Measurements from ENCODE around the gene RABEPK.
"Not testable (repeated sequence)": the region's sequence is repeated elsewhere in the genome, so short reads cannot be mapped to it uniquely, and the experiment has no call there.

RABEPK gene

DNA sequence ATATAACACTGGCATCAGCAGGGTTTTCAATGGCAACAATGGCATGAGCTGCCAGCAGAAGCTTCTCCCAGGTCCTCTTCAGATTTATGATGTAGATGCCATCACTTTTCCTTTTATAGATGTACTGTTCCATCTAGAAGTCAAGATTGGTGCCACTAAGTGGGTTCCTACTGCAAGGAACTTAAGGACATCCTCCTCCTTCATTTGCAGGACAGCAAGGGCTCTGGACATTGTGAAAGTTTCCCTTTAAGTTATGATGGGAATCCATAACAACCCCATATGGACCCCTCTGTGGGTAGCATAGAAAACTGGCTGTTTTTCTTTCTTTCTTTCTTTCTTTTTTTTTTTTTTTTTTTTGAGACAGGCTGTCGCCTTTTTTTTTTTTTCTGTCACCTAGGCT is 4.8 kb upstream of the RABEPK start:
- DNase-seq (ENCODE audit: low read depth), result not testable (repeated sequence)

DNA sequence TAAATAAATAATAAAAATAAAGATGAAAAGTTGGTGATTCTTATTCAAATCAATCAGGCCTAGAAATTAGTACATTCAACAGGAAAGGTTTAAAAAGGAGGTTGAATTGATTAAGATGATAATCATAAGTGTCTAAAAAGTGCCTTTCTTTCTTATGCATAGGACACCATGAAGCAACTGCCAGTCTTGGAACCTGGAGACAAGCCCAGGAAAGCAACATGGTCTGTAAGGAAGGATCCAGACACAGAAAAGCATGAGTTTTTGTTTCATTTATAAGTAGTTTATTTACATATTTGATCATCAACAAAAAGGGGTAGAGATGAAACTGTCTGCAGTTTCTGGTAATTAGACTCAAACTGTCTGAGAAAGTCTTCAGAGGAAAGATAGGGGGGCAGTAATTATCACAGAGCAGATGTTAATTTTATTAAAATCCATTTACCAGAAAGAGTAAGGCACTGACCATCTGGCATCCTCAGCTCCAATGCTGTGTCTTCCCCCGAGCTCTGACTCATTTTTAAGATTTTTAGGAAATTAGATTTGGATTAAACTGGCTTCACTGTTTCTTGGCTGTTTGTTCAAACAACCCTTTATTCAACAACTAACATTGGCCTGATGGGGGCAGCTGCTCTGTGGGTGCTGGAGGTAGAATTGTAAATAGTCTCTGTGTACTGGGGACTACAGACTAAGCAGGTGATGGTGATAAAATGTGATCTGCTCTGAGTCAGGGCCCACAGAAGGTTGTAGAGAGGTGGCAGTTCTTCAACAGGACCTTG is 2.7 kb downstream of the RABEPK start:
- peak; percentile 5 for DNase-seq (ENCODE audit: low read depth)

DNA sequence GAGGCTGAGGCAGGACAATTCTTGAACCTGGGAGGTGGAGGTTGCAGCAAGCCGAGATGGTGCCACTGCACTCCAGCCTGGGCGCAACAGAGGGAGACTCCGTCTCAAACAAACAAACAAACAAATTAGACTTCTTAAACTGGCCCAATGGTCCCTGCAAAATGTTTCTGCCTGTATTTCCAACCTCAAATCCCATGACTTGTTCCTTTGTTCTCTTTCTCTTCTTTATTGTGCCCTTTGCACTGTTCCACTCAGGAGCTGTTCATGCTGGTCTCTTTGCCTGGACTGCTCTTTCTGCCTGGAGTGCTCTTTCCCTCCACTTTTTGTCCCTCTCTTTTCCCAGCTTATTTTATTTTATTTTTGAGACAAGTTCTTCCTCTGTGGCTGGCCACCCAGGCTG is 4.1 kb downstream of the RABEPK start:
- no peak for DNase-seq (ENCODE audit: low read depth)

DNA sequence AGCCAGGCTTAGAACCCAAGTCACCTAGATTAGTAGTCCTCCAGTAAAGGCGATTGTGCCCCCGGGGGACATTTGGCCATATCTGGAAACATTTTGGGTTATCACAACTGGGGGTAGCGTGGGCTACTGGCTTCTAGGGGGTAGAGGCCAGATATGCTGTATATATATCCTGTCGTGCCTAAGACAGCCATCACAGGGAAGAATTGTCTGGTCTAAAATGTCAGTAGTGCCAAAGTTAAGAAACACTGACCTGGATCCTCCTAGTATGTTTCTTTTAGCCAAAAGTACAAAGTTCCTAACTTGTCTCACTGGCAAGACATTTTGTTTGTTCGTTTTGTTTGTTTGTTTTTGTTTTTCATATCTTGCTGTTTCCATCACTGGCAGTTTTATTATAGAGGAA is 13.8 kb downstream of the RABEPK start:
- no peak for DNase-seq (ENCODE audit: low read depth)

DNA sequence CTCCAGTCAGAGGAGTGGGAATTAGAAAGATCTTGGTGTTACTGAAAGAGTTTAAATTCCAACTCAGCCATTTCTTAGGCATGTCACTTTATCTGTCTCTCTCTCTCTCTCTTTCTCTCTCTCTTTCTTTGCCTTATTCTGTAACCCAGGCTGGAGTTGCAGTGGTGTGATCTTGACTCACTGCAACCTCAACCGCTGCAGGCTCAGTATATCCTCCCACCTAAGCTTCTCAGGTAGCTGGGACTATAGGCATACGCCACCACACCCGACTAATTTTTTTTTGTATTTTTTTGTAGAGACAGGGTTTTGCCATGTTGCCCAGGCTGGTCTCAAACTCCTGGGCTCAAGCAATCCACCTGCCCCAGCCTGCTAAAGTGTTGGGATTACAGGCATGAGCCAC is 18.3 kb downstream of the RABEPK start:
- no peak for DNase-seq (ENCODE audit: low read depth)

DNA sequence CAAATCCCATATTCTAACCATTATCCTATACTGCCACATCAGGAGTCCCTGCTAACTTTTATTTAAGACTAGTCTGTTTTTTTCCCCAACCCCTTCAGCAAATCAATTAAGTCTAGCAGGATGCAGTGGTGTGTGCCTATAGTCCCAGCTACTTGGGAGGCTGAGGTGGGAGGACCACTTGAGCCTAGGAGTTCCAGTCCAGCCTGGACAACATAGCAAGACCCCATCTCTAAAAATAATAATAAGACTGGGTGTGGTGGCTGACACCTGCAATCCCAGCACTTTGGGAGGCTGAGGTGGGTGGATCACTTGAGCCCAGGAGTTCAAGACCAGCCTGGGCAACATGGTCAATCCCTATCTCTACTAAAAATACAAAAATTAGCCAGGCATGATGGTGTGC is 24.5 kb downstream of the RABEPK start:
- DNase-seq (ENCODE audit: low read depth), result not testable (repeated sequence)

DNA sequence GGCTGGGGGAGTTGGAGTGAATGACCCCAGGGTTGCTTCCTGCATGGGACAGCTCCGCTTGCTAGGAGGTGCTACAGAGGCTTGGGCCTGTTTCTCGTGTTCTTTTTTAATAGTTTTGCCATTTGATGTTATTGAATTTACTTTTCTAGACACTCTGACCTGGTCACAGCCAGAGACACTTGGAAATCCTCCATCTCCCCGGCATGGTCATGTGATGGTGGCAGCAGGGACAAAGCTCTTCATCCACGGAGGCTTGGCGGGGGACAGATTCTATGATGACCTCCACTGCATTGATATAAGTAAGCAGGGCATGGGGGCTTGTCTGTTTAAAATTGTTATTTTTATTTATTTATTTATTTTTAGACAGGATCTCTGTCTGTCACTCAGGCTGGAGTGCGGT is 27.4 kb downstream of the RABEPK start:
- no peak for DNase-seq (ENCODE audit: low read depth)

DNA sequence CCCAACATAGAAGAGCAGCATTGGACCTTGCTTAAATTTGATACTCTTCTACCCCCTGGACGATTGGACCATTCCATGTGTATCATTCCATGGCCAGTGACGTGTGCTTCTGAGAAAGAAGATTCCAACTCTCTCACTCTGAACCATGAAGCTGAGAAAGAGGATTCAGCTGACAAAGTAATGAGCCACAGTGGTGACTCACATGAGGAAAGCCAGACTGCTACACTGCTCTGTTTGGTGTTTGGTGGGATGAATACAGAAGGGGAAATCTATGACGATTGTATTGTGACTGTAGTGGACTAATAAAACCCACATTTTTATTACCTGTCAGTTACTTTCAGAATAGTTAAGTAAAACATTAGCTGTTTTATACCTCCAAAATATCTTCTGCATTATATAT is 33.3 kb downstream of the RABEPK start:
- DNase-seq (ENCODE audit: low read depth), result peak; percentile 99

DNA sequence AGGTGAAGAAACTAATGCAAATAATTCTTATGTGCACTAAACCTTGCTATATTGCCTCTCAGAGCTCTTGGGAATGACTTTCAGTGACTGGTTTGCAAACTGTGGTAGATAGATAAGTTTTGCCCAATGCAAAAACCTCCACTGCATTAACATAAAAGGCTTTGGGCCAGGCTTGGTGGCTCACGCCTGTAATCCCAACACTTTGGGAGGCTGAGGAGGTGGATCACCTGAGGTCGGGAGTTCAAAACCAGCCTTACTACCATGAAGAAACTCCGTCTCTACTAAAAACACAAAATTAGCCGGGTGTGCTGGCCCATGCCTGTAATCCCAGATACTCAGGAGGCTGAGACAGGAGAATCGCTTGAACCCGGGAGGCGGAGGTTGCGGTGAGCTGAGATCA is 33.8 kb downstream of the RABEPK start:
- DNase-seq (ENCODE audit: low read depth), result not testable (repeated sequence)

DNA sequence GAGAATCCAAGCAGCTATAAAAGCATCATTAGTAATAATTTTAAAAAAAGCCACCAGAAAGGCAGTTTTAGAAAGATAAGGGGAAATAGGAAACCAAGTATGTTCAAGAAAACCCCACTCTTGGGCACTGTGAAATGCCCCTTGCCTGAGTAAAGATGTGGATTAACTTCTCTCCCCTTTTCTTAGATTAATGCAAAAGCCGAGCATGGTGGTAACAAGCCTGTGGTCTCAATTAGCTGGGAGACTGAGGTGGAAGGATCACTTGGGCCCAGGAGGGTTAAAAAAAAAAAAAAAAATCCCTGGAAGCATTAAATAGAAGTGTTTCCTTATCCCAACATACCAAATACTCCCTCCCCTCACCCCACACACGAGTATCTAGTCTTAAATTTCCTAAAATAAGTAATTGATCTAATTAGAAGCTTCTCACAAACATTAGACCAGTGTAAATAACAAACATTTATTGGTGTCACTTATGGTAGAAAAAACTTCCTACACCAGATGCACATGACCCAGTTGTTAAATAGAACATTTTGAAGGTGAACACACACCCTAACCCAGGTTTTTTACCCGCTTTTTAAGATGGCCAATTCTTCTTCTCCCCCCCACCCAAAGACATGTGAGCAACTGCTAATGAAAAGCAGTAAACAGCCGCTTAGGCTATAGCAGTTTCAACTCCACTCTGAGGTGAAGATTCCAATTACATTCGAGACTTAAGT is 35.6 kb downstream of the RABEPK start:
- DNase-seq (ENCODE audit: low read depth), result no peak

DNA sequence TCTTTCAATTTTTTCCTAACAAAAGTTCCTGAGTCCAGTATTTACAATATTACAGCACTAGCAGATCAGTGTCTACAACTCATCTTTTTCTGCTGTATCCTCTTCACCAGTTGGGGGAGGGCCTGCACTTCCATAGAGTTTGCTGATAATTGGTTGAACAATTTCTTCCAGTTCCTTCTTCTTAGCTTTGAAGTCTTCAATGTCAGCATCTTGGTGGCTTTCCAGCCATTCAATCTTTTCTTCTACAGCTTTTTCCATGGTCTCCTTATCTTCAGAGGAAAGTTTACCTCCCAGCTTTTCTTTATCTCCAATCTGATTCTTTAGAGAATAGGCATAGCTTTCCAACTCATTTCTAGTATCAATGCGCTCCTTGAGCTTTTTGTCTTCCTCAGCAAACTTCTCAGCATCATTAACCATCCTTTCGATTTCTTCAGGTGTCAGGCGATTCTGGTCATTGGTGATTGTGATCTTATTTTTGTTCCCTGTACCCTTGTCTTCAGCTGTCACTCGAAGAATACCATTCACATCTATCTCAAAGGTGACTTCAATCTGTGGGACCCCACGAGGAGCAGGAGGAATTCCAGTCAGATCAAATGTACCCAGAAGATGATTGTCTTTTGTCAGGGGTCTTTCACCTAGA is 36.3 kb downstream of the RABEPK start:
- DNase-seq (ENCODE audit: low read depth), result peak; percentile 31

DNA sequence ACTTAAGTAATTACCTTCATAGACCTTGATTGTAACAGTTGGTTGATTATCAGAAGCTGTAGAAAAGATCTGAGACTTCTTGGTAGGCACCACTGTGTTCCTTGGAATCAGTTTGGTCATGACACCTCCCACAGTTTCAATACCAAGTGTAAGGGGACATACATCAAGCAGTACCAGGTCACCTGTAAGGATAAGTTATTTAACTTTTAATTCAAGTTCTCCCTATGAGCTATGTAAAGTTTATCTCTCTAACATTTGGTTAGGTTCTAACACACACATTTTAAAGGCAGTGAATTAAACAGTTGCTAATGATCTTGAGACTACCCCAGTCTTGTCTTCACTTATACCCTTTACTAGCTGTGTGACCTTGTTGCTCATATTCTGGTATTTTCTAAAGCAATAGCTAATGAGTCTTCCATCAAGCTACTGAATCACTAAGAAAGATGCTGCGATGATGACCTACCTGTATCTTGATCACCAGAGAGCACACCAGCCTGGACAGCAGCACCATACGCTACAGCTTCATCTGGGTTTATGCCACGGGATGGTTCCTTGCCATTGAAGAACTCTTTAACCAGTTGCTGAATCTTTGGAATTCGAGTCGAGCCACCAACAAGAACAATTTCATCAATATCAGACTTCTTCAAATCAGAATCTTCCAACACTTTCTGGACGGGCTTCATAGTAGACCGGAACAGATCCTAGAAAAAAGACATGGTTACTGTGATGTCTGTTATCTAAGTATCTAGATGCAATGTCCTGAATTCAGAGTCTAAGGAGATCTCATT is 38.0 kb downstream of the RABEPK start:
- no peak for DNase-seq (ENCODE audit: low read depth)

DNA sequence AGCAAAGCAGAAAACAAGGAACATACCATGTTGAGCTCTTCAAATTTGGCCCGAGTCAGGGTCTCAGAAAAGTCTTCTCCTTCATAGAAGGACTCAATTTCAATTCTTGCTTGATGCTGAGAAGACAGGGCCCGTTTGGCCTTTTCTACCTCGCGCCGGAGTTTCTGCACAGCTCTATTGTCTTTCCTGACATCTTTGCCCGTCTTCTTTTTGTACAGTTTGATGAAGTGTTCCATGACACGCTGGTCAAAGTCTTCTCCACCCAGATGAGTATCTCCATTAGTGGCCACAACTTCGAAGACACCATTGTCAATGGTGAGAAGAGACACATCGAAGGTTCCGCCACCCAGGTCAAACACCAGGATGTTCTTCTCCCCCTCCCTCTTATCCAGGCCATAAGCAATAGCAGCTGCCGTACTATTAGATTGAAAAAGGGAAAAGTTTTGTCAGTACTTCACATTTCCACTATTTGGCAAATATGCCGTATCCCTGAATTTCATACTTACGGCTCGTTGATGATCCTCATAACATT is 38.6 kb downstream of the RABEPK start:
- DNase-seq (ENCODE audit: low read depth), result no peak

DNA sequence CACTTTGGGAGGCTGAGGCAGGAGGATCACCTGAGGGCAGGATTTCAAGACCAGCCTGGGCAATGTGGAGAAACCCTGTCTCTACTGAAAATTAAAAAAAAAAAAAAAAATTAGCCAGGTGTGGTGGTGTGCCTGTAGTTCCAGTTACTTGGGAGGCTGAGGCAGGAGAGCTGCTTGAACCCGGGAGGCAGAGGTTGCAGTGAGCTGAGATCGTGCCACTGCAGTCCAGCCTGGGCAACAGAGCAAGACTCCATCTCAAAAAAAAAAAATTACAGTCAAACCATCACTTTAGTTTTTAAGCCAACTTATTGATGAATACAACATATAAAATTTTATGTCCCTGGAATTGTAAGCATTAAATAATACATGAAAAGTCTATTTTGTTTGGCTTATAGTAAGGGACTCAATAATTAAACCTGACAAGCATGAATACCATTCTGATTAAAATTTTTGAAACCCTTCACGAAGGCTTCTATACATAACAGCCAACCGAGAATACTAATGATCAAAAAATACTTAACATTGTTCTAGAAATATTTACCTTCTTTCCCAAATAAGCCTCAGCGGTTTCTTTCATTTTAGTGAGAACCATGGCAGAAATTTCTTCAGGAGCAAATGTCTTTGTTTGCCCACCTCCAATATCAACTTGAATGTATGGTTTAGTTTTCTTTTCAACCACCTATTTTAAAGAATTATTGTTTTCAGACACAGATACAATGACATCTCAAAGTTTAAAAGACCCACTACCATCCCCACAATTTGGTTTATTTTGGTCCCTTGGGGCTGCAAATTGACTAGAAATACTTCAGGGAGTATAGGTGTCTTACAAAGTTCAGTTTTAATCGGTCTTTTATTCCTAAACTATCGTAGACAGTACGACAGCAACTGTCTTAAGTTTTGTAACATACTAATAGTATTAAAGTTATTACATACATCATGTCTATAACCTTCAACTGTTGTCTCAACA is 39.6 kb downstream of the RABEPK start:
- DNase-seq (ENCODE audit: low read depth), result no peak

DNA sequence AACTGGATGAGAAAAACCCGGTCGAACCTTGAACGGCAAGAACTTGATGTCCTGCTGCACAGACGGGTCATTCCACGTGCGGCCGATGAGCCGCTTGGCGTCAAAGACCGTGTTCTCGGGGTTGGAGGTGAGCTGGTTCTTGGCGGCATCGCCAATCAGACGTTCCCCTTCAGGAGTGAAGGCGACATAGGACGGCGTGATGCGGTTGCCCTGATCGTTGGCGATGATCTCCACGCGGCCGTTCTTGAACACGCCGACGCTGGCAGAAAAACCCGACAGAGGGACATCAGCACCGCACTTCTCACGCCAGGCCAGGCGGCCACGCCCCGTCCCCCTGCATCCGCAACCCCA is 40.3 kb downstream of the RABEPK start:
- DNase-seq (ENCODE audit: low read depth), result no peak

DNA sequence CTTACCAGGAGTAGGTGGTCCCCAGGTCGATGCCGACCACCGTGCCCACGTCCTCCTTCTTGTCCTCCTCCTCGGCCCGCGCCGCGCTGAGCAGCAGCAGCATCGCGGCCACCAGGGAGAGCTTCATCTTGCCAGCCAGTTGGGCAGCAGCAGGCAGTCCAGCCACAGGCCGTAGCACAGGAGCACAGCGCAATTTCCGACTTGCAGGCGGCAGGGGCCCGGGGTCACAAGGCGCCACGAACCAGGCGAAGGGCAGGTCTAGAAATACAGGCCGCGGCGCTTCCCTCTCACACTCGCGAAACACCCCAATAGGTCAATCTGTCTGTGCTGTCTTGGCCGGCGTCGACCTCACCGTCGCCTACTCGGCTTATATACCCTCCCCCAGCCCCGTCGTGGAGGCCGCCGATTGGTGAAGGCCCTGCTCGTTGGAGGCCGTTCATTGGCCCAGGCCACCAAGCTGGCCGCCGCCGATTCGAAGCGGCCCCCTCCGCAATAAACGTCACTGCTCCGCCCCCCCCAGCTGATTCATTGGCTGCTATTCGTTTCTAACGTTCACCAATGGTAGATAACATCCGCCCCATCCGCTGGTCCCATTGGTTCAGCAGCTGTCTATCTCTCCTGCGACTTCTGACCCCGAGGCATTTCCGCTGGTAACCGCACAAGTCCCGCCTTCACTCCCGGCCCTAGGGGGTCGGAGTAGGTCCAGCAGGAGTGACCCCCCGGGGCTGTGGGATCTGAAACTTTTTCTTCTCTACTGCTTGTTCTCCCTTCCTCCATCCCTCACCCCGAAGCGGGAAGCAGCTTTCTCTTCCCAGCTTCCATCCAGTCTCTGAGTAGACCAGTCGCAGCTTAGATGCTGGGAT is 40.9 kb downstream of the RABEPK start, which contains the start of gene HSPA5:
Gene HSPA5, minus strand, starts transcription at position 344 of the 863 bp plus-strand sequence. Its CDS starts 217 bp downstream, at position 127.
- DNase-seq (ENCODE audit: low read depth), result peak; percentile 100

DNA sequence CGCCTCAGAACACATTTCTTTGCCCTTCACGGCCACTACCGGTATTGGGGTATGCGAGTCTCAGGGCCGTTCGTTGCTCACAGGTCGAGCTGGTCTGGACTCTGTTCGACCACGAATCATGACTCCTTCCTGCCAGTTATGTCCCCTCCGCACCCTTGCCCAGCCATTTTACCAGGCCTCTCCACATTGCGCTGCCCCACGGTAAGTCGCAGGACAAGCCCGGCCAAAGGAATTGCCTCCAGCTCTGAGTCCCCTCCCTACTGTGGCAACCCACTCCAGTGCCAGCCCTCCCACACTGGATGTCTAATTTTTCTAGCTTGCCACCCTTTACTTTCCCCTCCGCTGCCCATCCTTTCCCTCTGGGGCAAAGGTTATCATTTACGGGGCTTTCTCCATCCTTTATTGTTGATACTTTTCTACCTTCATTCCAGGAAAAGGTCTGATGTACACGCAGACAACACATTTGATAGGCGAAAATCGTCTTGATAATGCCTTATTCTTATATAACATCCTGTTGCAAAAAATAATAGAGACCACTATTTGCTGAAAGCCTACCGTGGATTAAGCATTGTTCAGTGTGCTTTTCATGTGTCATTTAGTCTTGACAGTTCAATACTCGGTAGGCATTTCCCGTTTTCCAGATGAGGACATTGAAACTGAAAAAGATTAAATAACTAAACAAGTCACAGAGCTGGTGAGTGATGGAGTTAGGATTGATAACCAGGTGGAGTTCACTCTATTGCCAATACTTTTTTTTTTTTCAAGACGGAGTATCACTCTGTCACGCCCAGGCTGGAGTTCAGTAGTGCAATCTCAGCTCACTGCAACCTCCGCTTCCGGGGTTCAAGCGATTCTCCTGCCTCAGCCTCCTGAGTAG is 41.8 kb downstream of the RABEPK start:
- DNase-seq (ENCODE audit: low read depth), result no peak

DNA sequence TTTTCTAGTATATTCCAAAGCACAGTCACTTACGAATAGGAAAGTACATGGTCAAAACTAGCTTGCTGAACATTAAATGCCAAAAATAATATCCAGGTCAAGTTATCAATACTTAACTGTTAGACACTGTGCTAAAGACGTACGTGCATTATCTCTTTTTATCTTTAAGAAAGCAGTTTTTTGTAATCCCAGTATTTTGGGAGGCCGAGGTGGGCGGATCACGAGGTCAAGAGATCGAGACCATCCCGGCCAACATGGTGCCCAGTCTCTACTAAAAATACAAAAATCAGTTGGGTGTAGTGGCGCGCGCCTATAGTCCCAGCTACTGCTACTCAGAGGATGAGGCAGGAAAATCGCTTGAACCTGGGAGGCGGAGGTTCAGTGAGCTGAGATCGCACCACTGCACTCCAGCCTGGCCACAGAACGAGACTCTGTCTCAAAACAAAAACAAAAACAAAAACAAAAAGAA is 43.5 kb downstream of the RABEPK start:
- no peak for DNase-seq (ENCODE audit: low read depth)

DNA sequence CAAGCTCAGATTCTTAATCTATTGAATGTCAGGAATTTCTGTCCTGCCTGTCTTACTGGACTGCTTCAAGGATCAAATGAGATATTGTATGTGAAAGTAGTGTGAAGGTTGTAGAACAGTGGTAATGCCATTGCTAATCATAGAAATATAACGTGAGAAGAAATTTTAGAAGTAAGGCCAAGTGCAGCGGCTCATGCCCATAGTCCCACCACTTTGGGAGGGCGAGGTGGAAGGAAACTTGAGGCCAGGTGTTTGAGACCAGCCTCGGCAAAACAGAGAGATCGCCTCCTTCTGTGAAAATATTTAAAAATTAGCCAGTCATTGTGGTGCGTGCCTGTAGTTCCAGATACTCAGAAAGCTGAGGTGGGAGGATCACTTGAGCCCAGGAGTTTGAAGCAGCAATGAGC is 45.9 kb downstream of the RABEPK start:
- DNase-seq (ENCODE audit: low read depth), result no peak

All from EH (cell line).